Measurements from ENCODE around the gene DRG2.

DRG2 gene

DNA sequence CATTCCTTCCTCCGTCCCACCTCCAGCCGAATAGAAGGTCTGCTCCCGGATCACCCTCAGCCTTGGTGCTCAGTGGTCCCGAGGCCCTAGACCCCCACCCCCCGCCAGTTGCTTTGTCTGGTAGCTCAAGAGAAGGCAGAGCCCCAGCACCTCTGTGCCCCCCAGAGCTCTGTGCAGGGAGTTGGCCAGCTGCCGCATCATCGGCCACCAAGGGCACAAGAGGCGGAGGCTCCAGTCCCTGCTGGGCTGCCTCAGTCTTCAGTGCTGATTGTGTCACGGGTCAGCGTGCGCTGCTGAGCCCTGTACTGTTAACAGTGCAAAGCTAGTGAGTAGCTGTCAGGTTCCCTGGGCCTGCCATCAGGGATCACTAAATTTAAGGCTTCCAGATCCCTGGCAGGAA is 22.2 kb upstream of the DRG2 start:
- Histone ChIP-seq H3K27ac (no peak overlapping the region), H3K4me3 (ENCODE audit: low read depth in 1 of 2, low read length in 1 of 2) (no peak overlapping the region), H3K4me1 (ENCODE audit: control insufficient read depth in 1 of 2, insufficient read depth in 1 of 2, low read depth in 1 of 2, low read length in 1 of 2) (no peaks in the 10 kb centered on the region), H3K27me3 (no peaks in the 10 kb centered on the region), H3K36me3 (peaks cover 49% of the 10 kb centered on the region), H3K9me3 (no peaks in the 10 kb centered on the region)
- TF ChIP-seq CTCF (IDR thresholded peaks at IDR 0.05) = no peak

GRCh38 chr17:18066866-18067265 is 20.9 kb upstream of the DRG2 start:
- TF ChIP-seq CTCF (IDR thresholded peaks at IDR 0.05) = no peak
- Histone ChIP-seq H3K9me3 (no peaks in the 10 kb centered on the region), H3K27me3 (no peaks in the 10 kb centered on the region), H3K4me3 (ENCODE audit: low read depth in 1 of 2, low read length in 1 of 2) (no peak overlapping the region), H3K36me3 (peaks cover 36% of the 10 kb centered on the region), H3K27ac (no peak overlapping the region), H3K4me1 (ENCODE audit: control insufficient read depth in 1 of 2, insufficient read depth in 1 of 2, low read depth in 1 of 2, low read length in 1 of 2) (no peaks in the 10 kb centered on the region)

GRCh38 chr17:18069101-18069500 is 18.6 kb upstream of the DRG2 start:
- H3K4me1 ChIP-seq (ENCODE audit: control insufficient read depth in 1 of 2, insufficient read depth in 1 of 2, low read depth in 1 of 2, low read length in 1 of 2) = no peaks in the 10 kb centered on the region
- peaks cover 27% of the 10 kb centered on the region for H3K36me3 ChIP-seq
- H3K9me3 ChIP-seq = no peaks in the 10 kb centered on the region
- no peak overlapping the region for H3K27ac ChIP-seq
- H3K27me3 ChIP-seq = no peaks in the 10 kb centered on the region
- TF ChIP-seq CTCF (IDR thresholded peaks at IDR 0.05) = no peak
- no peak overlapping the region for H3K4me3 ChIP-seq (ENCODE audit: low read depth in 1 of 2, low read length in 1 of 2)

GRCh38 chr17:18070861-18071340 is 16.8 kb upstream of the DRG2 start:
- H3K36me3 ChIP-seq = peaks cover 10% of the 10 kb centered on the region
- no peak for TF ChIP-seq CTCF (IDR thresholded peaks at IDR 0.05)
- no peak overlapping the region for H3K4me3 ChIP-seq (ENCODE audit: low read depth in 1 of 2, low read length in 1 of 2)
- H3K9me3 ChIP-seq = no peaks in the 10 kb centered on the region
- no peak overlapping the region for H3K27ac ChIP-seq
- H3K4me1 ChIP-seq (ENCODE audit: control insufficient read depth in 1 of 2, insufficient read depth in 1 of 2, low read depth in 1 of 2, low read length in 1 of 2) = no peaks in the 10 kb centered on the region
- no peaks in the 10 kb centered on the region for H3K27me3 ChIP-seq

GRCh38 chr17:18071751-18072150 is 16.0 kb upstream of the DRG2 start:
- H3K9me3 ChIP-seq = no peaks in the 10 kb centered on the region
- peaks cover 1% of the 10 kb centered on the region for H3K36me3 ChIP-seq
- H3K27me3 ChIP-seq = no peaks in the 10 kb centered on the region
- H3K27ac ChIP-seq = no peak overlapping the region
- H3K4me3 ChIP-seq (ENCODE audit: low read depth in 1 of 2, low read length in 1 of 2) = no peak overlapping the region
- no peak for TF ChIP-seq CTCF (IDR thresholded peaks at IDR 0.05)
- H3K4me1 ChIP-seq (ENCODE audit: control insufficient read depth in 1 of 2, insufficient read depth in 1 of 2, low read depth in 1 of 2, low read length in 1 of 2) = no peaks in the 10 kb centered on the region

All from neutrophil (primary cell).